Measurements from ENCODE around the gene EGR1. TPM values are rescaled to one million over a fixed set of nuclear protein-coding genes. Genes with fewer than 3 reads are reported as not detected.

EGR1 gene
- total and polyA plus RNA-seq, 2 donors (not counting 1 experiment from before 2014, with no cell fraction given): 13.7 to 212 TPM

- H3K27ac Mint-ChIP-seq: no peak overlapping the region
- ATAC-seq (ENCODE audit: low read depth): no peak
- Histone ChIP-seq H3K27ac (ENCODE audit: low read length in 2 of 2) (no peak overlapping the region), H3K4me2 (replicated peaks; ENCODE audit: low read depth, low read length, poor library complexity, severe bottlenecking) (peak overlapping the region; percentile 93), H3K4me3 (ENCODE audit: control extremely low read depth in 1 of 5, extremely low read depth in 1 of 5, insufficient read depth in 1 of 5, low read depth in 2 of 5, low read length in 4 of 5) (no peak overlapping the region), H3K4me1 (ENCODE audit: control insufficient read depth in 2 of 2, insufficient read depth in 2 of 2, low read length in 2 of 2) (peaks cover 19% of the 10 kb centered on the region in 2 donors), H4K20me1 (ENCODE audit: control insufficient read depth, insufficient read depth, low read length, poor library complexity, severe bottlenecking) (peaks cover 17% of the 10 kb centered on the region), H3K79me2 (ENCODE audit: control insufficient read depth, insufficient read depth, low read length) (no peaks in the 10 kb centered on the region), H2AFZ (ENCODE audit: insufficient read depth, low read depth, low read length, poor library complexity, severe bottlenecking) (no peak overlapping the region), H3K9me3 (ENCODE audit: control extremely low read depth in 1 of 3, control insufficient read depth in 2 of 3, insufficient read depth in 1 of 3, low read length in 2 of 3) (peaks cover 0 to 16% (median 0%) of the 10 kb centered on the region in 3 donors), H3K9ac (ENCODE audit: low read length) (no peak overlapping the region), H3K27me3 (replicated peaks in 1 of 4; ENCODE audit: control extremely low read depth in 1 of 4, control insufficient read depth in 3 of 4, insufficient read depth in 4 of 4, low read length in 3 of 4) (peaks cover 0 to 48% (median 29%) of the 10 kb centered on the region in 4 experiments), H3K36me3 (replicated peaks in 1 of 2; ENCODE audit: control extremely low read depth in 1 of 2, control insufficient read depth in 1 of 2, extremely low read depth in 1 of 2, insufficient read depth in 2 of 2, low read length in 1 of 2) (no peaks in the 10 kb centered on the region)
- H3K27me3 Mint-ChIP-seq: peaks cover 32% of the 10 kb centered on the region
- no peak for DNase-seq
- H3K4me1 Mint-ChIP-seq: peaks cover 6% of the 10 kb centered on the region
- peak overlapping the region; percentile 73 for H3K4me3 Mint-ChIP-seq
- intact Hi-C loops (cut with micrococcal nuclease): no loop called here
- ChIA-PET POLR2A (interaction anchor here (1.6 kb wide), 1 partner anchor 26 kb away, joined by 5 read pairs; the partner anchor contains the start of gene EGR1), CTCF (interaction anchor here (1.3 kb wide), 1 partner anchor 26 kb away, joined by 7 read pairs; the partner anchor contains the start of gene EGR1)
- H3K9me3 Mint-ChIP-seq (ENCODE audit: insufficient read depth): no peaks in the 10 kb centered on the region
- TF ChIP-seq CTCF (IDR thresholded peaks at IDR 0.05): no peak
- TF ChIP-seq EZH2 (IDR thresholded peaks at IDR 0.05; ENCODE audit: borderline replicate concordance, insufficient read depth, low read depth, low read length, poor library complexity, severe bottlenecking): no peak
- 90% methylated on average over 12 of the region's 12 CpGs for WGBS (ENCODE audit: insufficient coverage)
Measured at GRCh38 chr5:138490648-138491283, 25.5 kb downstream of the EGR1 start.

- peaks cover 17% of the 10 kb centered on the region for H4K20me1 ChIP-seq (ENCODE audit: control insufficient read depth, insufficient read depth, low read length, poor library complexity, severe bottlenecking)
- H3K27ac Mint-ChIP-seq: no peak overlapping the region
- 70% methylated on average over 7 of the region's 11 CpGs for WGBS (ENCODE audit: insufficient coverage)
- no peaks in the 10 kb centered on the region for H3K36me3 ChIP-seq (replicated peaks in 1 of 2; ENCODE audit: control extremely low read depth in 1 of 2, control insufficient read depth in 1 of 2, extremely low read depth in 1 of 2, insufficient read depth in 2 of 2, low read length in 1 of 2)
- CTCF ChIA-PET: no interaction called here
- peaks cover 32% of the 10 kb centered on the region for H3K27me3 Mint-ChIP-seq
- no peak overlapping the region for H3K27ac ChIP-seq (ENCODE audit: low read length in 2 of 2)
- intact Hi-C loops (cut with micrococcal nuclease): no loop called here
- H3K79me2 ChIP-seq (ENCODE audit: control insufficient read depth, insufficient read depth, low read length): no peaks in the 10 kb centered on the region
- peak overlapping the region; percentile 75 for H2AFZ ChIP-seq (ENCODE audit: insufficient read depth, low read depth, low read length, poor library complexity, severe bottlenecking)
- H3K4me3 Mint-ChIP-seq: peak overlapping the region; percentile 73
- H3K4me1 Mint-ChIP-seq: peaks cover 6% of the 10 kb centered on the region
- H3K9me3 ChIP-seq (ENCODE audit: control extremely low read depth in 1 of 3, control insufficient read depth in 2 of 3, insufficient read depth in 1 of 3, low read length in 2 of 3): peaks cover 0 to 16% (median 0%) of the 10 kb centered on the region in 3 donors
- TF ChIP-seq CTCF (IDR thresholded peaks at IDR 0.05) (no peak), EZH2 (IDR thresholded peaks at IDR 0.05; ENCODE audit: borderline replicate concordance, insufficient read depth, low read depth, low read length, poor library complexity, severe bottlenecking) (no peak)
- H3K4me3 ChIP-seq (ENCODE audit: control extremely low read depth in 1 of 5, extremely low read depth in 1 of 5, insufficient read depth in 1 of 5, low read depth in 2 of 5, low read length in 4 of 5): peak overlapping the region in 4 of 5 experiments; percentile 35 to 56 (median 52)
- peaks cover 0 to 48% (median 29%) of the 10 kb centered on the region in 4 experiments for H3K27me3 ChIP-seq (replicated peaks in 1 of 4; ENCODE audit: control extremely low read depth in 1 of 4, control insufficient read depth in 3 of 4, insufficient read depth in 4 of 4, low read length in 3 of 4)
- H3K4me2 ChIP-seq (replicated peaks; ENCODE audit: low read depth, low read length, poor library complexity, severe bottlenecking): peak overlapping the region; percentile 93
- no peaks in the 10 kb centered on the region for H3K9me3 Mint-ChIP-seq (ENCODE audit: insufficient read depth)
- H3K9ac ChIP-seq (ENCODE audit: low read length): peak overlapping the region; percentile 67
- DNase-seq (no peak), ATAC-seq (ENCODE audit: low read depth) (no peak)
- POLR2A ChIA-PET: interaction anchor here (1.6 kb wide), 1 partner anchor 27 kb away, joined by 5 read pairs; the partner anchor contains the start of gene EGR1
- H3K4me1 ChIP-seq (ENCODE audit: control insufficient read depth in 2 of 2, insufficient read depth in 2 of 2, low read length in 2 of 2): peaks cover 19% of the 10 kb centered on the region in 2 donors
Measured at GRCh38 chr5:138491284-138491648, 26.0 kb downstream of the EGR1 start.

All from B cell (primary cell).